Neural cell (in vitro differentiated cells): Measurements from ENCODE around the gene RYR2. TPM values are rescaled to one million over a fixed set of nuclear protein-coding genes. Genes with fewer than 3 reads are reported as not detected.

Source experiments
- H2AFZ ChIP-seq: fragments of 200-600, 300-800 bp; sonication (generic), shearing (Covaris generic); 2 replicates; pipeline ENCODE4 v1.6.0; 2014; ENCODE audit warnings: low read depth, mild to moderate bottlenecking, antibody characterized with exemption, low read length, moderate library complexity
- H3F3A ChIP-seq: fragments of 200-600 bp; shearing (Covaris generic); 2 replicates; pipeline ENCODE4 v1.6.1; 2016; ENCODE audit warnings: mild to moderate bottlenecking, moderate library complexity, mixed read lengths, antibody characterized with exemption, low read length; ENCODE audit not compliant: insufficient read depth, poor library complexity, severe bottlenecking
- H3K27ac ChIP-seq: fragments of 200-600, 300-800 bp; sonication (generic), shearing (Covaris generic); 2 replicates; pipeline ENCODE4 v1.5.1; 2014; ENCODE audit warnings: mild to moderate bottlenecking, low read length, moderate library complexity
- H3K27me3 ChIP-seq: fragments of 300-800, 200-600 bp; sonication (generic), shearing (Covaris generic); 2 replicates; pipeline ENCODE4 v1.6.0; 2014; ENCODE audit warnings: mild to moderate bottlenecking, low read depth, low read length, moderate library complexity; ENCODE audit not compliant: insufficient read depth
- H3K36me3 ChIP-seq: fragments of 300-800, 200-600 bp; sonication (generic), shearing (Covaris generic); 2 replicates; pipeline ENCODE4 v1.5.1; 2014; ENCODE audit warnings: mild to moderate bottlenecking, antibody characterized with exemption, low read length, moderate library complexity; ENCODE audit not compliant: insufficient read depth
- H3K4me2 ChIP-seq: fragments of 300-800, 200-600 bp; sonication (generic), shearing (Covaris generic); 2 replicates; pipeline ENCODE4 v1.6.0; 2014; ENCODE audit warnings: mild to moderate bottlenecking, low read length
- H3K4me3 ChIP-seq: fragments of 300-800, 200-600 bp; sonication (generic), shearing (Covaris generic); 2 replicates; pipeline ENCODE4 v1.5.1; 2014; ENCODE audit warnings: mild to moderate bottlenecking, low read length, moderate library complexity
- H3K79me2 ChIP-seq: fragments of 200-600 bp; shearing (Covaris generic); replicated peaks from 2 replicates; pipeline ENCODE4 v1.6.0; 2014; ENCODE audit warnings: mild to moderate bottlenecking, low read length, moderate library complexity; ENCODE audit not compliant: insufficient read depth
- H3K9ac ChIP-seq: fragments of 300-800, 200-600 bp; sonication (generic), shearing (Covaris generic); 2 replicates; pipeline ENCODE4 v1.6.1; 2016; ENCODE audit warnings: mild to moderate bottlenecking, low read length, mixed read lengths
- H3K9me2 ChIP-seq: fragments of 200-600 bp; shearing (Covaris generic); 2 replicates; pipeline ENCODE4 v1.6.1; 2016; ENCODE audit warnings: mild to moderate bottlenecking, low read length, mixed read lengths; ENCODE audit not compliant: insufficient read depth
- H3K9me3 ChIP-seq: fragments of 200-600, 300-800 bp; sonication (generic), shearing (Covaris generic); 2 replicates; pipeline ENCODE4 v1.6.1; 2016; ENCODE audit warnings: mild to moderate bottlenecking, mixed run types, low read length, moderate library complexity, mixed read lengths
- H4K20me1 ChIP-seq: fragments of 200-600 bp; shearing (Covaris generic); 2 replicates; pipeline ENCODE4 v1.6.1; 2016; ENCODE audit warnings: mild to moderate bottlenecking, mixed run types; ENCODE audit not compliant: insufficient read depth
- EP300 ChIP-seq: fragments of 450-650 bp; conservative IDR thresholded peaks from 2 replicates; pipeline ENCODE4 v1.6.1; 2014; ENCODE audit warnings: antibody characterized with exemption, mild to moderate bottlenecking, moderate library complexity; ENCODE audit not compliant: poor library complexity, severe bottlenecking
- EZH2 ChIP-seq: fragments of 200-600, 300-800 bp; shearing (Covaris generic), sonication (generic); IDR thresholded peaks from 2 replicates; pipeline ENCODE4 v1.6.1; 2014; ENCODE audit warnings: antibody characterized with exemption, low read length, borderline replicate concordance, mild to moderate bottlenecking; ENCODE audit not compliant: insufficient read depth, poor library complexity, severe bottlenecking
- MXI1 ChIP-seq: fragments of 450-650 bp; conservative IDR thresholded peaks from 2 replicates; pipeline ENCODE4 v1.6.1; 2014; ENCODE audit warnings: antibody characterized with exemption, mild to moderate bottlenecking; ENCODE audit not compliant: poor library complexity, severe bottlenecking
- POLR2AphosphoS5 ChIP-seq: IDR thresholded peaks from 2 replicates; pipeline ENCODE4 v1.6.1; 2012
- RAD21 ChIP-seq: fragments of 450-650 bp; conservative IDR thresholded peaks from 2 replicates; pipeline ENCODE4 v1.6.1; 2014; ENCODE audit warnings: antibody characterized with exemption, mild to moderate bottlenecking, moderate library complexity
- SMC3 ChIP-seq: fragments of 450-650 bp; conservative IDR thresholded peaks from 2 replicates; pipeline ENCODE4 v1.6.1; 2014; ENCODE audit warnings: antibody characterized with exemption, mild to moderate bottlenecking, moderate library complexity; ENCODE audit not compliant: poor library complexity
- TAF1 ChIP-seq: IDR thresholded peaks from 2 replicates; pipeline ENCODE4 v1.6.1; 2012; ENCODE audit warnings: low read depth
- polyA plus RNA-seq: library from polyadenylated mRNA; depleted of rRNA; stranded (reverse); fragments of >200 nt; gene quantifications from 2 replicates; pipeline ENCODE4 v1.2.3, GENCODE V29; 2014
- TF ChIP-seq, protein P1 (sequence below): IDR thresholded peaks from 2 replicates; pipeline ENCODE4 v1.6.1; 2012; ENCODE audit warnings: borderline replicate concordance
- TF ChIP-seq, protein P2 (sequence below): fragments of 450-650 bp; IDR thresholded peaks from 2 replicates; pipeline ENCODE4 v1.5.1; 2014; ENCODE audit warnings: antibody characterized with exemption, mild to moderate bottlenecking, moderate library complexity; ENCODE audit not compliant: poor library complexity, severe bottlenecking

RYR2 gene
- polyA plus RNA-seq, 1 donor from 2014 or later: 3.8 TPM

DNA sequence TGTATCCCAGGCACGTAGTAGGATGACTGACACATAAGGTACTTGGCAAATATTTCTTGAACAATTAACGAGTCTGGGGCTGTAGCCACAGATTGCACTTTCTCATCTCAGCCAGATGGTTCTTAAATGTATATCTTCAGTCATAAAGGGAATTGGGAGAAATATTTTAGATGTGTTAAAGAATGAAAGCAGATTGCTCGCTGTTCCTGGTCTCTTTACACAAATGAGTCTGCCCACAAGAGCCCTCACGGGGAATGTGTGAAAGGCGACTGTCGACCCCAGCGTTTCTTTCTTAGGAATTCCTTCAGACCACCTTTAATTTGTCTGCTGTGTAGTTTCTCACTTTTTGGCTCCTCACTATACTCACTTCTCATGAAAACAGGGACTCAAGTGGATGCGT lies 38.5 kb upstream of the RYR2 start:
- Histone ChIP-seq H3K79me2 (no peaks in the 10 kb centered on the region), H3F3A (no peaks in the 10 kb centered on the region), H3K4me2 (no peak overlapping the region), H3K27me3 (no peaks in the 10 kb centered on the region), H4K20me1 (no peaks in the 10 kb centered on the region), H3K9me3 (no peaks in the 10 kb centered on the region), H3K27ac (no peak overlapping the region), H3K4me3 (no peak overlapping the region), H3K36me3 (no peaks in the 10 kb centered on the region), H3K9ac (no peak overlapping the region), H3K9me2 (no peaks in the 10 kb centered on the region), H2AFZ (no peak overlapping the region)
- TF ChIP-seq MXI1: no peak

DNA sequence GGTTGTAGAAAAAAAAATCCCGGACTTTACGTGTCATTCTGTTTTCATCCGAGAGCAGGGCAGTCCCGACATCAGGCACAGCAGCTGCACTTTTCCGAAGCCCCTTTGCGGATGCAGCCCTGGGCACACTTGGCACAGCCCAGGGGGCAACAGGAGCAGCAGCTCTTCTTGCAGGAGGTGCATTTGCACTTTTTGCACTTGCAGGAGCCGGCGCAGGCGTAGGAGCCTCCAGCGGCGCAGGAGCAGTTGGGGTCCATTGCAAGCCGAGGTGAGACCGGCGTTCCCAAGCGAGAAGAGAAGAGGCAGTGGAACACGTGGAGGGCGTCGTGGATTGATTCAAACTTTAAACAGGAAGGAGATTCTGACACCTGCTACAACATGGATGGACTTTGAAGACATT lies 37.9 kb upstream of the RYR2 start, which contains the start of gene MT1HL1:
TSS of gene MT1HL1 (minus strand) at position 326 of the 400 bp plus-strand sequence. CDS start at position 257, 69 bp downstream.
- TF ChIP-seq, protein P1, sequence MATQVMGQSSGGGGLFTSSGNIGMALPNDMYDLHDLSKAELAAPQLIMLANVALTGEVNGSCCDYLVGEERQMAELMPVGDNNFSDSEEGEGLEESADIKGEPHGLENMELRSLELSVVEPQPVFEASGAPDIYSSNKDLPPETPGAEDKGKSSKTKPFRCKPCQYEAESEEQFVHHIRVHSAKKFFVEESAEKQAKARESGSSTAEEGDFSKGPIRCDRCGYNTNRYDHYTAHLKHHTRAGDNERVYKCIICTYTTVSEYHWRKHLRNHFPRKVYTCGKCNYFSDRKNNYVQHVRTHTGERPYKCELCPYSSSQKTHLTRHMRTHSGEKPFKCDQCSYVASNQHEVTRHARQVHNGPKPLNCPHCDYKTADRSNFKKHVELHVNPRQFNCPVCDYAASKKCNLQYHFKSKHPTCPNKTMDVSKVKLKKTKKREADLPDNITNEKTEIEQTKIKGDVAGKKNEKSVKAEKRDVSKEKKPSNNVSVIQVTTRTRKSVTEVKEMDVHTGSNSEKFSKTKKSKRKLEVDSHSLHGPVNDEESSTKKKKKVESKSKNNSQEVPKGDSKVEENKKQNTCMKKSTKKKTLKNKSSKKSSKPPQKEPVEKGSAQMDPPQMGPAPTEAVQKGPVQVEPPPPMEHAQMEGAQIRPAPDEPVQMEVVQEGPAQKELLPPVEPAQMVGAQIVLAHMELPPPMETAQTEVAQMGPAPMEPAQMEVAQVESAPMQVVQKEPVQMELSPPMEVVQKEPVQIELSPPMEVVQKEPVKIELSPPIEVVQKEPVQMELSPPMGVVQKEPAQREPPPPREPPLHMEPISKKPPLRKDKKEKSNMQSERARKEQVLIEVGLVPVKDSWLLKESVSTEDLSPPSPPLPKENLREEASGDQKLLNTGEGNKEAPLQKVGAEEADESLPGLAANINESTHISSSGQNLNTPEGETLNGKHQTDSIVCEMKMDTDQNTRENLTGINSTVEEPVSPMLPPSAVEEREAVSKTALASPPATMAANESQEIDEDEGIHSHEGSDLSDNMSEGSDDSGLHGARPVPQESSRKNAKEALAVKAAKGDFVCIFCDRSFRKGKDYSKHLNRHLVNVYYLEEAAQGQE: no peak
- TF ChIP-seq, protein P2, sequence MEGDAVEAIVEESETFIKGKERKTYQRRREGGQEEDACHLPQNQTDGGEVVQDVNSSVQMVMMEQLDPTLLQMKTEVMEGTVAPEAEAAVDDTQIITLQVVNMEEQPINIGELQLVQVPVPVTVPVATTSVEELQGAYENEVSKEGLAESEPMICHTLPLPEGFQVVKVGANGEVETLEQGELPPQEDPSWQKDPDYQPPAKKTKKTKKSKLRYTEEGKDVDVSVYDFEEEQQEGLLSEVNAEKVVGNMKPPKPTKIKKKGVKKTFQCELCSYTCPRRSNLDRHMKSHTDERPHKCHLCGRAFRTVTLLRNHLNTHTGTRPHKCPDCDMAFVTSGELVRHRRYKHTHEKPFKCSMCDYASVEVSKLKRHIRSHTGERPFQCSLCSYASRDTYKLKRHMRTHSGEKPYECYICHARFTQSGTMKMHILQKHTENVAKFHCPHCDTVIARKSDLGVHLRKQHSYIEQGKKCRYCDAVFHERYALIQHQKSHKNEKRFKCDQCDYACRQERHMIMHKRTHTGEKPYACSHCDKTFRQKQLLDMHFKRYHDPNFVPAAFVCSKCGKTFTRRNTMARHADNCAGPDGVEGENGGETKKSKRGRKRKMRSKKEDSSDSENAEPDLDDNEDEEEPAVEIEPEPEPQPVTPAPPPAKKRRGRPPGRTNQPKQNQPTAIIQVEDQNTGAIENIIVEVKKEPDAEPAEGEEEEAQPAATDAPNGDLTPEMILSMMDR: no peak
- TF ChIP-seq EZH2: no peak
- TF ChIP-seq POLR2AphosphoS5: no peak
- TF ChIP-seq SMC3: no peak
- TF ChIP-seq MXI1: no peak
- TF ChIP-seq RAD21: no peak
- no peak within 1 kb of the TSS for H3K4me3 ChIP-seq
- no peaks in the 10 kb centered on the region for H3K9me2 ChIP-seq
- H3F3A ChIP-seq: no peaks in the 10 kb centered on the region
- no peaks in the 10 kb centered on the region for H3K79me2 ChIP-seq
- H2AFZ ChIP-seq: no peak within 1 kb of the TSS
- no peak within 1 kb of the TSS for H3K9ac ChIP-seq
- H3K27me3 ChIP-seq: no peaks in the 10 kb centered on the region
- no peak within 1 kb of the TSS for H3K4me2 ChIP-seq
- no peak within 1 kb of the TSS for H3K27ac ChIP-seq
- H3K9me3 ChIP-seq: no peaks in the 10 kb centered on the region
- H3K36me3 ChIP-seq: no peaks in the 10 kb centered on the region
- no peaks in the 10 kb centered on the region for H4K20me1 ChIP-seq

DNA sequence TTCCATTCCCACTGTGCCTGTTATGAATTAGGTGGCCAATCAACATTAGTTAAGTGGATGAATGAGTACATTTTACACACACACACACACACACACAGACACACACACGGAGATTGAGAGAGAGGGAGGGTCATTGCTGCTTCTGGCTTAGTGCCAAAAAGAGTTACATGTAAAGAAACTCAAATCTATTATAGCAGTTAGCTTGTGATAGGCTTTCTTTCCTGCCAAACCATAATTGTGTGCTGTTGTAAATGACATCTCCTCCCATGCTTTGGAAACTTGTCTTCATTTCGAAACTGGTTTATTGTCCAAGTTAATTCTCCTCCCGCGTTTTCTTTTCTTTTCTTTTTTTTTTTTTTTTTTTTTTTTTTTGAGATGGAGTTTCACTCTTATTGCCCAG lies 36.3 kb upstream of the RYR2 start:
- H2AFZ ChIP-seq: no peak overlapping the region
- no peaks in the 10 kb centered on the region for H3K9me2 ChIP-seq
- no peaks in the 10 kb centered on the region for H3K27me3 ChIP-seq
- H3K9me3 ChIP-seq: no peaks in the 10 kb centered on the region
- no peak overlapping the region for H3K27ac ChIP-seq
- H3K36me3 ChIP-seq: no peaks in the 10 kb centered on the region
- H3K9ac ChIP-seq: no peak overlapping the region
- TF ChIP-seq MXI1 (no peak), RAD21 (no peak), EZH2 (no peak), TAF1 (no peak), EP300 (no peak), SMC3 (no peak), POLR2AphosphoS5 (no peak)
- TF ChIP-seq, protein P1: no peak
- TF ChIP-seq, protein P2: no peak
- no peaks in the 10 kb centered on the region for H3K79me2 ChIP-seq
- no peak overlapping the region for H3K4me2 ChIP-seq
- no peak overlapping the region for H3K4me3 ChIP-seq
- H3F3A ChIP-seq: no peaks in the 10 kb centered on the region
- H4K20me1 ChIP-seq: no peaks in the 10 kb centered on the region
